Neural progenitor cell (in vitro differentiated cells): ENCODE data around the gene STK33. TPM values are rescaled to one million over a fixed set of nuclear protein-coding genes. Genes with fewer than 3 reads are reported as not detected.

Experiments used
- DNase-seq: peaks from one replicate; pipeline ENCODE4 v3.0.0-alpha.2; 2016; ENCODE audit warnings: low spot score
- H2AFZ ChIP-seq: fragments of 200-600 bp; sonication (generic); replicated peaks from 2 replicates; pipeline ENCODE4 v1.6.1; 2016; ENCODE audit warnings: antibody characterized with exemption
- H3F3A ChIP-seq: fragments of 200-600 bp; sonication (generic); 2 replicates; pipeline ENCODE4 v1.6.1; 2016; ENCODE audit warnings: antibody characterized with exemption, low read depth
- H3K27ac ChIP-seq: fragments of 200-600 bp; sonication (generic); 2 replicates; pipeline ENCODE4 v1.5.1; 2016; ENCODE audit warnings: mild to moderate bottlenecking
- H3K27me3 ChIP-seq: fragments of 200-600 bp; sonication (generic); 2 replicates; pipeline ENCODE4 v1.6.1; 2016; ENCODE audit warnings: mild to moderate bottlenecking, moderate library complexity
- H3K36me3 ChIP-seq: fragments of 200-600 bp; sonication (generic); 2 replicates; pipeline ENCODE4 v1.5.1; 2016
- H3K4me1 ChIP-seq: fragments of 200-600 bp; sonication (generic); 2 replicates; pipeline ENCODE4 v1.6.1; 2016; ENCODE audit warnings: mixed run types
- H3K4me2 ChIP-seq: fragments of 200-600 bp; sonication (generic); 2 replicates; pipeline ENCODE4 v1.6.1; 2016
- H3K4me3 ChIP-seq: fragments of 200-600 bp; sonication (generic); 2 replicates; pipeline ENCODE4 v1.5.1; 2016
- H3K79me2 ChIP-seq: fragments of 200-600 bp; sonication (generic); 2 replicates; pipeline ENCODE4 v1.6.1; 2016; ENCODE audit warnings: low read depth
- H3K9ac ChIP-seq: fragments of 200-600 bp; sonication (generic); 2 replicates; pipeline ENCODE4 v1.6.1; 2016
- H3K9me3 ChIP-seq: fragments of 200-600 bp; sonication (generic); 2 replicates; pipeline ENCODE4 v1.5.1; 2016; ENCODE audit warnings: low read depth
- H4K20me1 ChIP-seq: fragments of 200-600 bp; sonication (generic); 2 replicates; pipeline ENCODE4 v1.6.1; 2016; ENCODE audit warnings: low read depth
- H3K27ac Mint-ChIP-seq: 3 replicates; pipeline ENCODE4 v1.8.0; 2021; ENCODE audit warnings: mixed read lengths
- H3K27me3 Mint-ChIP-seq: 2 replicates; pipeline ENCODE4 v1.8.0; 2022; ENCODE audit warnings: low read depth, mild to moderate bottlenecking, inconsistent platforms, moderate library complexity, mixed read lengths; ENCODE audit not compliant: insufficient read depth
- H3K36me3 Mint-ChIP-seq: 3 replicates; pipeline ENCODE4 v1.8.0; 2021; ENCODE audit warnings: mixed read lengths
- H3K4me1 Mint-ChIP-seq: 3 replicates; pipeline ENCODE4 v1.8.0; 2021; ENCODE audit warnings: mixed read lengths
- H3K4me3 Mint-ChIP-seq: 3 replicates; pipeline ENCODE4 v1.8.0; 2021; ENCODE audit warnings: mild to moderate bottlenecking, moderate library complexity, mixed read lengths
- H3K9me3 Mint-ChIP-seq: 3 replicates; pipeline ENCODE4 v1.8.0; 2020; ENCODE audit warnings: mixed read lengths
- CTCF ChIP-seq: fragments of 200-600 bp; sonication (generic); IDR thresholded peaks from 2 replicates; pipeline ENCODE4 v1.5.1; 2017; ENCODE audit warnings: antibody characterized with exemption, mild to moderate bottlenecking
- EZH2 ChIP-seq: fragments of 200-600 bp; sonication (generic); IDR thresholded peaks from 2 replicates; pipeline ENCODE4 v1.6.1; 2017; ENCODE audit warnings: antibody characterized with exemption, mild to moderate bottlenecking, moderate library complexity
- EZH2phosphoT487 ChIP-seq: fragments of 200-600 bp; sonication (generic); IDR thresholded peaks from 2 replicates; pipeline ENCODE4 v1.6.1; 2017; ENCODE audit warnings: antibody characterized with exemption
- total RNA-seq: library from RNA; depleted of rRNA; stranded (reverse); fragments of >200 nt; gene quantifications from 2 replicates; pipeline ENCODE4 v1.2.3, GENCODE V29; 2015; ENCODE audit warnings: low replicate concordance

Gene STK33
- total RNA-seq, 1 donor from 2014 or later, result 56.5 TPM

GRCh38 chr11:8624698-8625097 is 30.7 kb upstream of the STK33 start:
- Mint-ChIP-seq H3K9me3 (no peaks in the 10 kb centered on the region), H3K27me3 (no peaks in the 10 kb centered on the region), H3K27ac (no peak overlapping the region), H3K36me3 (peaks cover 10% of the 10 kb centered on the region), H3K4me1 (peaks cover 6% of the 10 kb centered on the region), H3K4me3 (no peak overlapping the region)
- H3K36me3 ChIP-seq, result no peaks in the 10 kb centered on the region
- no peak overlapping the region for H3K9ac ChIP-seq
- no peaks in the 10 kb centered on the region for H3K4me1 ChIP-seq
- no peaks in the 10 kb centered on the region for H4K20me1 ChIP-seq
- H3K9me3 ChIP-seq, result no peaks in the 10 kb centered on the region
- H3K27me3 ChIP-seq, result no peaks in the 10 kb centered on the region
- no peak overlapping the region for H3K4me3 ChIP-seq
- DNase-seq, result no peak
- H3F3A ChIP-seq, result no peaks in the 10 kb centered on the region
- H3K27ac ChIP-seq, result no peak overlapping the region
- no peak overlapping the region for H2AFZ ChIP-seq
- TF ChIP-seq EZH2 (no peak), EZH2phosphoT487 (no peak)
- no peaks in the 10 kb centered on the region for H3K79me2 ChIP-seq
- H3K4me2 ChIP-seq, result no peak overlapping the region

DNA sequence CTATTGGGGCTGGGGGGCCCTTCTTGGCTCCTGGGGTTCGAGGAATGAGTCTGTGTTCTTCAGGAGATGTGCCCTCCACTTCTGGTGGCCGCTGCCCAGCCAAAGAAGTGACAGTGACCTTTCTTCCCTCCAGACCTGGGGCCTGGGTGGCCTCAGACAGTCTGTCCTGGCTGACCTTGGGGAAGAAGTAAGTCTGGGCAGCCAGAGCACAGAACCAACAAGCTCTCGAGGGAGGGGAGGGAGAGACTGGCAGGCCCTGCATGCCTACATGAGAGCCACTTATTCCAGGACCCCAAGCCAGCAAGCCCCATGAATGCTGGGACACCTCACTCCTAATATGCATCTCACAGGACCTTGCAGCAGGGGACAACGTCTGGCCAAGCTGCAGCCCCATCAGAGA is 27.1 kb upstream of the STK33 start:
- TF ChIP-seq EZH2phosphoT487, result no peak
- TF ChIP-seq CTCF, result no peak
- no peak for TF ChIP-seq EZH2
- Mint-ChIP-seq H3K9me3 (no peaks in the 10 kb centered on the region), H3K4me1 (no peaks in the 10 kb centered on the region), H3K27me3 (no peaks in the 10 kb centered on the region), H3K27ac (no peak overlapping the region), H3K36me3 (peaks cover 10% of the 10 kb centered on the region), H3K4me3 (no peak overlapping the region)
- Histone ChIP-seq H2AFZ (no peak overlapping the region), H3F3A (no peaks in the 10 kb centered on the region), H4K20me1 (no peaks in the 10 kb centered on the region), H3K4me3 (no peak overlapping the region), H3K4me1 (no peaks in the 10 kb centered on the region), H3K9ac (no peak overlapping the region), H3K27ac (no peak overlapping the region), H3K79me2 (no peaks in the 10 kb centered on the region), H3K27me3 (no peaks in the 10 kb centered on the region), H3K36me3 (no peaks in the 10 kb centered on the region), H3K4me2 (no peak overlapping the region), H3K9me3 (no peaks in the 10 kb centered on the region)
- no peak for DNase-seq

- DNase-seq, result no peak
- Mint-ChIP-seq H3K4me1 (peaks cover 14% of the 10 kb centered on the region), H3K4me3 (no peak overlapping the region), H3K9me3 (no peaks in the 10 kb centered on the region), H3K27ac (no peak overlapping the region), H3K27me3 (no peaks in the 10 kb centered on the region), H3K36me3 (no peaks in the 10 kb centered on the region)
- no peak overlapping the region for H3K4me2 ChIP-seq
- H2AFZ ChIP-seq, result no peak overlapping the region
- no peak for TF ChIP-seq CTCF
- TF ChIP-seq EZH2phosphoT487, result no peak
- no peak for TF ChIP-seq EZH2
- no peaks in the 10 kb centered on the region for H3K27me3 ChIP-seq
- H3K4me1 ChIP-seq, result peaks cover 4% of the 10 kb centered on the region
- no peak overlapping the region for H3K9ac ChIP-seq
- H3K4me3 ChIP-seq, result no peak overlapping the region
- H3K9me3 ChIP-seq, result no peaks in the 10 kb centered on the region
- H3K79me2 ChIP-seq, result no peaks in the 10 kb centered on the region
- H3F3A ChIP-seq, result no peaks in the 10 kb centered on the region
- H3K36me3 ChIP-seq, result no peaks in the 10 kb centered on the region
- H4K20me1 ChIP-seq, result no peaks in the 10 kb centered on the region
- no peak overlapping the region for H3K27ac ChIP-seq
Observed at GRCh38 chr11:8617063-8617462, 23.0 kb upstream of the STK33 start.

GRCh38 chr11:8615291-8616032 is 21.4 kb upstream of the STK33 start:
- TF ChIP-seq EZH2phosphoT487, result no peak
- TF ChIP-seq CTCF, result no peak
- TF ChIP-seq EZH2, result no peak
- DNase-seq, result no peak
- Mint-ChIP-seq H3K4me1 (peaks cover 18% of the 10 kb centered on the region), H3K36me3 (no peaks in the 10 kb centered on the region), H3K9me3 (no peaks in the 10 kb centered on the region), H3K4me3 (no peak overlapping the region), H3K27ac (no peak overlapping the region), H3K27me3 (no peaks in the 10 kb centered on the region)
- Histone ChIP-seq H3K9ac (no peak overlapping the region), H3K27me3 (no peaks in the 10 kb centered on the region), H4K20me1 (no peaks in the 10 kb centered on the region), H3K36me3 (no peaks in the 10 kb centered on the region), H3K9me3 (no peaks in the 10 kb centered on the region), H2AFZ (no peak overlapping the region), H3K79me2 (no peaks in the 10 kb centered on the region), H3K4me3 (no peak overlapping the region), H3K4me2 (no peak overlapping the region), H3F3A (no peaks in the 10 kb centered on the region), H3K4me1 (peaks cover 4% of the 10 kb centered on the region), H3K27ac (no peak overlapping the region)
